ENCODE data around the gene NME8. TPM values are rescaled to one million over a fixed set of nuclear protein-coding genes. Genes with fewer than 3 reads are reported as not detected.

Gene NME8
- total RNA-seq, 4 donors from 2014 or later, result not detected

- no peak for DNase-seq
- peak overlapping the region in 3 of 4 donors; percentile 41 to 72 (median 50) for H3K4me3 ChIP-seq
- H3K27ac ChIP-seq, result peak overlapping the region in 1 of 4 donors; percentile 75
Measured at GRCh38 chr7:37915438-37915837, 67.0 kb downstream of the NME8 start.

DNA sequence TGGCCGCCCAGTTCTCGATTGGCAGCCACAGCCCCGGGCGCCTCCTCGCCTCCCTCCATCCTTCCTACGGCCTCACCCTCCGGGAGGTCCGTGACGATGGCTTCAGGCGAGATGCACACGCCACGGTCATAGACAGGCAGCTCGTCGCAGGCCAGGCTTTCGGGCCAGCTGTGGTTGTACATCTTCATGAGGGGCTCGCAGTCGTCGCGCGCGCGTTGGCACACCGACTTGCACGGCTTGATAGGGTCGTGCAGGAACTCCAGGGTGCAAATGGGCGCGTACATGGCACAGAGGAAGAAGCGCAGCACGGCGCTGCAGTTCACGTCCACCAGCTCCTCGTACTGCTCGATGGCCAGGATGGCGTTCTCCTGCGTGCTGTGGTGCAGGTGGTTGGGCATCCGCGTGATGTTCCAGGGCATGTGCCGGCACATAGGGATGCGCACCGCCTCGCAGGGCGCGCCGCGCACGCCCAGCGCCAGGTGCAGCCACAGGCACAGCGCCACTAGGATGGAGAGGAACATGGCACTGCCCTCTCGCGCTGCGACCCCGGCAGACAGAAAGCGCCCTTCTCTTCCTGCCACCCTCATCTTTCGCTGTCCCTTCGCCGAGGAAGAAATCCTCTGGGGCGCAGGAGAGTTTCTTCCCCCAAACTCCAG is 67.7 kb downstream of the NME8 start:
- H3K36me3 ChIP-seq, result no peaks in the 10 kb centered on the region
- intact Hi-C loops (cut with DNase I), result no loop called here
- 16 to 20% methylated on average over 9 to 15 of the region's 57 CpGs for WGBS, 2 donors
- peaks cover 0 to 64% (median 1%) of the 10 kb centered on the region in 4 donors for H3K27me3 ChIP-seq
- H3K27ac ChIP-seq, result peak overlapping the region in 3 of 4 donors; percentile 42 to 81 (median 75)
- peak overlapping the region; percentile 15 to 72 (median 46) for H3K4me3 ChIP-seq
- TF ChIP-seq, protein P1, sequence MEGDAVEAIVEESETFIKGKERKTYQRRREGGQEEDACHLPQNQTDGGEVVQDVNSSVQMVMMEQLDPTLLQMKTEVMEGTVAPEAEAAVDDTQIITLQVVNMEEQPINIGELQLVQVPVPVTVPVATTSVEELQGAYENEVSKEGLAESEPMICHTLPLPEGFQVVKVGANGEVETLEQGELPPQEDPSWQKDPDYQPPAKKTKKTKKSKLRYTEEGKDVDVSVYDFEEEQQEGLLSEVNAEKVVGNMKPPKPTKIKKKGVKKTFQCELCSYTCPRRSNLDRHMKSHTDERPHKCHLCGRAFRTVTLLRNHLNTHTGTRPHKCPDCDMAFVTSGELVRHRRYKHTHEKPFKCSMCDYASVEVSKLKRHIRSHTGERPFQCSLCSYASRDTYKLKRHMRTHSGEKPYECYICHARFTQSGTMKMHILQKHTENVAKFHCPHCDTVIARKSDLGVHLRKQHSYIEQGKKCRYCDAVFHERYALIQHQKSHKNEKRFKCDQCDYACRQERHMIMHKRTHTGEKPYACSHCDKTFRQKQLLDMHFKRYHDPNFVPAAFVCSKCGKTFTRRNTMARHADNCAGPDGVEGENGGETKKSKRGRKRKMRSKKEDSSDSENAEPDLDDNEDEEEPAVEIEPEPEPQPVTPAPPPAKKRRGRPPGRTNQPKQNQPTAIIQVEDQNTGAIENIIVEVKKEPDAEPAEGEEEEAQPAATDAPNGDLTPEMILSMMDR (IDR thresholded peaks at IDR 0.05), result no peak
- no peak for TF ChIP-seq POLR2A (IDR thresholded peaks at IDR 0.05)
- peaks cover 8 to 32% (median 11%) of the 10 kb centered on the region in 3 donors for H3K4me1 ChIP-seq
- DNase-seq, result no peak
- H3K9me3 ChIP-seq, result no peaks in the 10 kb centered on the region

More at GRCh38 chr7:37915438-37915837, 67.0 kb downstream of the NME8 start:
- peaks cover 5 to 25% (median 10%) of the 10 kb centered on the region in 3 donors for H3K4me1 ChIP-seq
- TF ChIP-seq, protein P1 (IDR thresholded peaks at IDR 0.05), result no peak
- TF ChIP-seq POLR2A (IDR thresholded peaks at IDR 0.05), result no peak
- 11 to 12% methylated on average over 5 of the region's 5 CpGs for WGBS, 2 donors
- H3K9me3 ChIP-seq, result no peaks in the 10 kb centered on the region
- intact Hi-C loops (cut with DNase I), result no loop called here
- H3K36me3 ChIP-seq, result no peaks in the 10 kb centered on the region
- peaks cover 0 to 57% (median 1%) of the 10 kb centered on the region in 4 donors for H3K27me3 ChIP-seq

GRCh38 chr7:37916673-37917660 is 68.6 kb downstream of the NME8 start, which contains the start of gene SFRP4:
Gene SFRP4 (minus strand): TSS chr7:37916817. CDS start chr7:37916537, 280 bp downstream.
- Histone ChIP-seq H3K9me3 (no peaks in the 10 kb centered on the region), H3K27ac (peak within 1 kb of the TSS in 3 of 4 donors; percentile 42 to 81 (median 75)), H3K36me3 (no peaks in the 10 kb centered on the region), H3K4me3 (peak within 1 kb of the TSS; percentile 15 to 72 (median 46)), H3K4me1 (peaks cover 8 to 40% (median 13%) of the 10 kb centered on the region in 3 donors), H3K27me3 (peaks cover 0 to 73% (median 1%) of the 10 kb centered on the region in 4 donors)
- no peak for DNase-seq
- intact Hi-C loops (cut with DNase I), result no loop called here
- WGBS, 2 donors, result 2 to 6% methylated on average over 9 to 12 of the region's 46 CpGs
- no peak for TF ChIP-seq POLR2A (IDR thresholded peaks at IDR 0.05)
- TF ChIP-seq, protein P1 (IDR thresholded peaks at IDR 0.05), result peak; percentile 18 to 46 (median 38)

DNA sequence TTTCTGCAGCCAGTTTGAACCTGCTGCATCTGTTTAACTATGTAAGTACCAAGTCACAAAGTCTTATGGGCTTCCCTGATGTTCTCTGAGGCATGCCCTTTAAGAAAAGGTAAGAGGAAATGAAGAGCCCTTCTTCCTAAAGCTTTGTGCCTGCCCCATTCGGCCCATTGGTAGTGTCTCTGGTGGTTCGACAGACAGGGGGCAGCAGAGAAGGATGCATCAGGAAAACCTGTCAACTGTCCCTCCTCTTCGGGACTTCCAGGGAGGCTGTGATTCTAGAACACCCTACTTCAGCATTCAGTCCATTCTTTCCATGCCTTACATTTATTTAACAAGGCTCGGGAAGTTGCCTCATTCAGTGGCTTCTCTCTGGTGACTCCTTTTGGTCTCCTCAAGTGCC is 70.1 kb downstream of the NME8 start:
- DNase-seq, result no peak
- TF ChIP-seq POLR2A (IDR thresholded peaks at IDR 0.05), result no peak
- TF ChIP-seq, protein P1 (IDR thresholded peaks at IDR 0.05), result no peak
- Histone ChIP-seq H3K4me3 (no peak overlapping the region), H3K9me3 (no peaks in the 10 kb centered on the region), H3K27me3 (peaks cover 0 to 73% (median 1%) of the 10 kb centered on the region in 4 donors), H3K4me1 (peaks cover 8 to 41% (median 13%) of the 10 kb centered on the region in 3 donors), H3K36me3 (no peaks in the 10 kb centered on the region), H3K27ac (no peak overlapping the region)
- intact Hi-C loops (cut with DNase I), result no loop called here
- 57 to 75% methylated on average over 3 to 4 of the region's 4 CpGs for WGBS, 2 donors

All from esophagus squamous epithelium (tissue), 5 donors.